ENCODE results near the gene RYR3. TPM values are rescaled to one million over a fixed set of nuclear protein-coding genes. Genes with fewer than 3 reads are reported as not detected.

RYR3 gene
- total RNA-seq, 1 experiment from 2014 or later, result not detected

GRCh38 chr15:33724321-33725036 lies 413.7 kb downstream of the RYR3 start:
- TF ChIP-seq EZH2 (IDR thresholded peaks at IDR 0.05; ENCODE audit: borderline replicate concordance, low read depth, low read length, poor library complexity, severe bottlenecking) (no peak), CTCF (conservative IDR thresholded peaks at IDR 0.05; ENCODE audit: low read depth, low read length) (no peak)
- DNase-seq (ENCODE audit: low spot score), result no peak
- Histone ChIP-seq H3K4me1 (ENCODE audit: insufficient read depth, low read length, poor library complexity, severe bottlenecking) (no peaks in the 10 kb centered on the region), H3K27me3 (replicated peaks; ENCODE audit: insufficient read depth, low read depth, low read length, poor library complexity) (no peaks in the 10 kb centered on the region), H3K4me3 (ENCODE audit: low read depth, low read length, poor library complexity, severe bottlenecking) (no peak overlapping the region), H3K9me3 (ENCODE audit: low read depth, low read length, poor library complexity, severe bottlenecking) (no peaks in the 10 kb centered on the region), H3K27ac (ENCODE audit: low read depth, low read length, poor library complexity, severe bottlenecking) (no peak overlapping the region), H3K36me3 (ENCODE audit: insufficient read depth, low read length, poor library complexity, severe bottlenecking) (no peaks in the 10 kb centered on the region)
- no TSS peak for BruUV-seq (replicated peaks)
- ChIA-PET POLR2A (ENCODE audit: low non-redundant PET) (no interaction called here), CTCF (no interaction called here)
- intact Hi-C loops (cut with micrococcal nuclease; ENCODE audit: unreplicated experiment), result no loop called here

GRCh38 chr15:33729653-33730052 lies 418.9 kb downstream of the RYR3 start:
- no peaks in the 10 kb centered on the region for H3K36me3 ChIP-seq (ENCODE audit: insufficient read depth, low read length, poor library complexity, severe bottlenecking)
- intact Hi-C loops (cut with micrococcal nuclease; ENCODE audit: unreplicated experiment), result loop anchor here (10.0 kb wide), 1 partner anchor 665 kb away; no protein-coding TSS in a partner anchor
- H3K27me3 ChIP-seq (replicated peaks; ENCODE audit: insufficient read depth, low read depth, low read length, poor library complexity), result no peaks in the 10 kb centered on the region
- no peak overlapping the region for H3K27ac ChIP-seq (ENCODE audit: low read depth, low read length, poor library complexity, severe bottlenecking)
- TF ChIP-seq EZH2 (IDR thresholded peaks at IDR 0.05; ENCODE audit: borderline replicate concordance, low read depth, low read length, poor library complexity, severe bottlenecking) (no peak), CTCF (conservative IDR thresholded peaks at IDR 0.05; ENCODE audit: low read depth, low read length) (0 out of 2 replicates have a peak, but pooled peaks have one; percentile 14)
- no TSS peak for BruUV-seq (replicated peaks)
- ChIA-PET CTCF (interaction anchor here (1.5 kb wide), 1 partner anchor 437 kb away, joined by 5 read pairs; no protein-coding TSS in a partner anchor), POLR2A (ENCODE audit: low non-redundant PET) (interaction anchor here (0.5 kb wide), 1 partner anchor 911 kb away, joined by 3 read pairs; no protein-coding TSS in a partner anchor)
- DNase-seq (ENCODE audit: low spot score), result no peak
- H3K4me3 ChIP-seq (ENCODE audit: low read depth, low read length, poor library complexity, severe bottlenecking), result no peak overlapping the region
- no peaks in the 10 kb centered on the region for H3K4me1 ChIP-seq (ENCODE audit: insufficient read depth, low read length, poor library complexity, severe bottlenecking)
- no peaks in the 10 kb centered on the region for H3K9me3 ChIP-seq (ENCODE audit: low read depth, low read length, poor library complexity, severe bottlenecking)

- ChIA-PET POLR2A (ENCODE audit: low non-redundant PET) (no interaction called here), CTCF (interaction anchor here (1.5 kb wide), 1 partner anchor 438 kb away, joined by 5 read pairs; no protein-coding TSS in a partner anchor)
- H3K27me3 ChIP-seq (replicated peaks; ENCODE audit: insufficient read depth, low read depth, low read length, poor library complexity), result no peaks in the 10 kb centered on the region
- TF ChIP-seq EZH2 (IDR thresholded peaks at IDR 0.05; ENCODE audit: borderline replicate concordance, low read depth, low read length, poor library complexity, severe bottlenecking), result no peak
- TF ChIP-seq CTCF (conservative IDR thresholded peaks at IDR 0.05; ENCODE audit: low read depth, low read length), result no peak
- no peak overlapping the region for H3K4me3 ChIP-seq (ENCODE audit: low read depth, low read length, poor library complexity, severe bottlenecking)
- no peaks in the 10 kb centered on the region for H3K4me1 ChIP-seq (ENCODE audit: insufficient read depth, low read length, poor library complexity, severe bottlenecking)
- H3K36me3 ChIP-seq (ENCODE audit: insufficient read depth, low read length, poor library complexity, severe bottlenecking), result no peaks in the 10 kb centered on the region
- no peak for DNase-seq (ENCODE audit: low spot score)
- intact Hi-C loops (cut with micrococcal nuclease; ENCODE audit: unreplicated experiment), result loop anchor here (10.0 kb wide), 1 partner anchor 666 kb away; no protein-coding TSS in a partner anchor
- no peaks in the 10 kb centered on the region for H3K9me3 ChIP-seq (ENCODE audit: low read depth, low read length, poor library complexity, severe bottlenecking)
- H3K27ac ChIP-seq (ENCODE audit: low read depth, low read length, poor library complexity, severe bottlenecking), result no peak overlapping the region
- no TSS peak for BruUV-seq (replicated peaks)
These were observed 420.0 kb downstream of the RYR3 start for GRCh38 chr15:33730815-33731214.

All from A673 (cell line).